ENCODE results near the gene MACROD2. TPM values are rescaled to one million over a fixed set of nuclear protein-coding genes. Genes with fewer than 3 reads are reported as not detected.

Gene MACROD2
- total and polyA plus RNA-seq, 4 donors, result 13.0 to 67.1 (median 20.7) TPM

DNA sequence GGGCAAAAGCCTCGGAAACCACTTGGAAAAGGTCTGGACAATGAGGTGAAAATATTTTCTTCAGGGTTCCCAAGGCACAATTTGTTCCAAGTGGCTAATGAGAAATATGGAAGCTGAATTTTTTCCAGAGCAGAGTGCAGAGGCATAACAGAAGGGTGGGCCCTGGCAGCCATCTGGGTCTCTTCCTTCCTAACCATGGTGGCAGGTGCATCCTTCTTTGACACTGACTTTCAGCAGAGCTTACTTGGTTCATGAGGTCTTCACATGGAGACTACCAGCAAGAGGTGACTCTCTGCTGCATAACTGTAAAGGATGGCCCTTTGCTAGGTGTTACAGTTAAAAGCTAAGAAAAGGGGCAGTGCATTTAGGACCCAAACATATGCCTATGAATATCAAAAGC lies 2055.1 kb downstream of the MACROD2 start:
- Histone ChIP-seq H3K36me3 (ENCODE audit: control insufficient read depth in 4 of 4, insufficient read depth in 4 of 4, low read length in 4 of 4) (no peaks in the 10 kb centered on the region), H3K9me3 (ENCODE audit: control insufficient read depth in 4 of 4, insufficient read depth in 3 of 4, low read length in 3 of 4) (no peaks in the 10 kb centered on the region), H3K4me3 (no peak overlapping the region), H3K4me1 (ENCODE audit: control insufficient read depth in 5 of 5, insufficient read depth in 5 of 5, low read length in 5 of 5) (no peaks in the 10 kb centered on the region), H3K27ac (ENCODE audit: low read depth in 1 of 2, low read length in 1 of 2) (no peak overlapping the region), H3K27me3 (ENCODE audit: control insufficient read depth in 3 of 3, insufficient read depth in 3 of 3, low read length in 2 of 3) (no peaks in the 10 kb centered on the region), H3K9ac (ENCODE audit: insufficient read depth in 1 of 2, low read length in 2 of 2) (no peak overlapping the region)
- no peak for DNase-seq
- TF ChIP-seq, protein P1, sequence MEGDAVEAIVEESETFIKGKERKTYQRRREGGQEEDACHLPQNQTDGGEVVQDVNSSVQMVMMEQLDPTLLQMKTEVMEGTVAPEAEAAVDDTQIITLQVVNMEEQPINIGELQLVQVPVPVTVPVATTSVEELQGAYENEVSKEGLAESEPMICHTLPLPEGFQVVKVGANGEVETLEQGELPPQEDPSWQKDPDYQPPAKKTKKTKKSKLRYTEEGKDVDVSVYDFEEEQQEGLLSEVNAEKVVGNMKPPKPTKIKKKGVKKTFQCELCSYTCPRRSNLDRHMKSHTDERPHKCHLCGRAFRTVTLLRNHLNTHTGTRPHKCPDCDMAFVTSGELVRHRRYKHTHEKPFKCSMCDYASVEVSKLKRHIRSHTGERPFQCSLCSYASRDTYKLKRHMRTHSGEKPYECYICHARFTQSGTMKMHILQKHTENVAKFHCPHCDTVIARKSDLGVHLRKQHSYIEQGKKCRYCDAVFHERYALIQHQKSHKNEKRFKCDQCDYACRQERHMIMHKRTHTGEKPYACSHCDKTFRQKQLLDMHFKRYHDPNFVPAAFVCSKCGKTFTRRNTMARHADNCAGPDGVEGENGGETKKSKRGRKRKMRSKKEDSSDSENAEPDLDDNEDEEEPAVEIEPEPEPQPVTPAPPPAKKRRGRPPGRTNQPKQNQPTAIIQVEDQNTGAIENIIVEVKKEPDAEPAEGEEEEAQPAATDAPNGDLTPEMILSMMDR (IDR thresholded peaks at IDR 0.05; ENCODE audit: control extremely low read depth, extremely low read depth), result no peak
- ATAC-seq (ENCODE audit: insufficient read depth, low FRiP score), result no peak
- WGBS, 2 donors, result 80 to 85% methylated on average over 1 of the region's 1 CpG

DNA sequence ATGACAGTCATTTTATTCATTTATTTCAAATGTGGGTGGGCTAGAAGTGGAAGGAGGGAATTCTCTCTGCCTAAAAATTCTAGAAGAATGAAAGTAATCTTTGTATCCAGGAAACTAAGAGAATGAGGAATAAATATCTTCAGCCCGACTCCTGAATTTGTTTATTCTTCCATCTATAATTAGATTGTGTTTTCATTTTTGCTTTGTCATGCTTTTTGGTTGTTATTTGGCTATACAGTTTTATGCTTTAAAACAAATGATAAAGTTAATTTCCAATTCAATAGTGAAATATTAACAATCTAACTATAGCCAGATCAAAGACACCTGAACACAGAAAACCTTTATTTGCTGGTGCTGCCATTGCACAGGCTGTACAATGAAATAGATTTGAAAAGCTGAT lies 2056.7 kb downstream of the MACROD2 start:
- Histone ChIP-seq H3K36me3 (ENCODE audit: control insufficient read depth in 4 of 4, insufficient read depth in 4 of 4, low read length in 4 of 4) (no peaks in the 10 kb centered on the region), H3K9me3 (ENCODE audit: control insufficient read depth in 4 of 4, insufficient read depth in 3 of 4, low read length in 3 of 4) (no peaks in the 10 kb centered on the region), H3K27me3 (ENCODE audit: control insufficient read depth in 3 of 3, insufficient read depth in 3 of 3, low read length in 2 of 3) (no peaks in the 10 kb centered on the region), H3K4me1 (ENCODE audit: control insufficient read depth in 5 of 5, insufficient read depth in 5 of 5, low read length in 5 of 5) (no peaks in the 10 kb centered on the region), H3K9ac (ENCODE audit: insufficient read depth in 1 of 2, low read length in 2 of 2) (no peak overlapping the region), H3K27ac (ENCODE audit: low read depth in 1 of 2, low read length in 1 of 2) (no peak overlapping the region), H3K4me3 (no peak overlapping the region)
- DNase-seq (no peak), ATAC-seq (ENCODE audit: insufficient read depth, low FRiP score) (no peak)
- TF ChIP-seq, protein P1 (IDR thresholded peaks at IDR 0.05; ENCODE audit: control extremely low read depth, extremely low read depth), result no peak
- WGBS, 2 donors, result 36 to 40% methylated on average over 1 of the region's 1 CpG

DNA sequence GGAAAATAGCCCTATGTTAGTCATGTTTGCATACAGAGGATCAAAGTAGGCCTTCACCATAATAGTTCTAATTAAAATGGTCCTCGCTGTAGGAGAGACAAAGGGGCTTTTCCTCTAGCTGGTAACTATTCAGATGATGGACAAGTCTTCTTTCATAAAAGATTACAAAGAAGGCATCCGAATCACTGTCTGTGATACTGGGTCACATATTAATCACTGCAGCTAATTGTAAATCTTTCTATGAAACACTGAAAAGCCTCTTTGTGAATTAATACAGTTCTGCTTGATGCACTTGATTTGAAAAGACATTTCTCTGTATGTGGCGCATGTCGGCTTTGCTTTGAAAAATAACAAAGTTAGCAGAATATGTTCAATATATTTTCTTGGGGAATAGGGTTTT lies 2057.1 kb downstream of the MACROD2 start:
- Histone ChIP-seq H3K9ac (ENCODE audit: insufficient read depth in 1 of 2, low read length in 2 of 2) (no peak overlapping the region), H3K27ac (ENCODE audit: low read depth in 1 of 2, low read length in 1 of 2) (no peak overlapping the region), H3K27me3 (ENCODE audit: control insufficient read depth in 3 of 3, insufficient read depth in 3 of 3, low read length in 2 of 3) (no peaks in the 10 kb centered on the region), H3K9me3 (ENCODE audit: control insufficient read depth in 4 of 4, insufficient read depth in 3 of 4, low read length in 3 of 4) (no peaks in the 10 kb centered on the region), H3K36me3 (ENCODE audit: control insufficient read depth in 4 of 4, insufficient read depth in 4 of 4, low read length in 4 of 4) (no peaks in the 10 kb centered on the region), H3K4me1 (ENCODE audit: control insufficient read depth in 5 of 5, insufficient read depth in 5 of 5, low read length in 5 of 5) (no peaks in the 10 kb centered on the region), H3K4me3 (no peak overlapping the region)
- no peak for ATAC-seq (ENCODE audit: insufficient read depth, low FRiP score)
- 86% methylated on average over 4 of the region's 4 CpGs for WGBS, 2 donors
- TF ChIP-seq, protein P1 (IDR thresholded peaks at IDR 0.05; ENCODE audit: control extremely low read depth, extremely low read depth), result no peak
- no peak for DNase-seq

DNA sequence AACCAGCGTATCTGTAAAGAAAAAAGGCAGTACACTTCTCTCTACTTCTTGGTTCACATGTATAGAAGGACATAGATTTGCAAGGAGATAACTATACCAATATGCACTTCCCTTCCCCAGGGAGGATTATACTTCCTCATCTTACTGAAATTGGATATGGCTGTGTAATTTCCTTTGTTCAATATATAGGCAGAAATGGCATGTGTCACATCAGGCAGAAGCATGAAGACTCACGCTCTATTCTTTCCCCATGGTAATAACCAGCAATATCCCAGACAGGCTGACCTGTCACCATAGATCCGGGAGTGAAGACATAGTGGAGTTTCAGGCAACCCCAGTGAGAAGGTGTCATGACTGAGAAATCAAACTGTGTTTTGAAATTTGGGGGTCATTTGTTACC lies 2059.7 kb downstream of the MACROD2 start:
- DNase-seq, result no peak
- 87% methylated on average over 3 of the region's 3 CpGs for WGBS, 2 donors
- no peak overlapping the region for H3K27ac ChIP-seq (ENCODE audit: low read depth in 1 of 2, low read length in 1 of 2)
- H3K27me3 ChIP-seq (ENCODE audit: control insufficient read depth in 3 of 3, insufficient read depth in 3 of 3, low read length in 2 of 3), result no peaks in the 10 kb centered on the region
- TF ChIP-seq, protein P1 (IDR thresholded peaks at IDR 0.05; ENCODE audit: control extremely low read depth, extremely low read depth), result no peak
- H3K36me3 ChIP-seq (ENCODE audit: control insufficient read depth in 4 of 4, insufficient read depth in 4 of 4, low read length in 4 of 4), result no peaks in the 10 kb centered on the region
- H3K9ac ChIP-seq (ENCODE audit: insufficient read depth in 1 of 2, low read length in 2 of 2), result no peak overlapping the region
- no peak overlapping the region for H3K4me3 ChIP-seq
- H3K4me1 ChIP-seq (ENCODE audit: control insufficient read depth in 5 of 5, insufficient read depth in 5 of 5, low read length in 5 of 5), result no peaks in the 10 kb centered on the region
- no peaks in the 10 kb centered on the region for H3K9me3 ChIP-seq (ENCODE audit: control insufficient read depth in 4 of 4, insufficient read depth in 3 of 4, low read length in 3 of 4)
- no peak for ATAC-seq (ENCODE audit: insufficient read depth, low FRiP score)

All from lung (tissue), 12 donors.